Breast epithelium (tissue), 4 donors: ENCODE measurements around the gene NAV2. TPM values are rescaled to one million over a fixed set of nuclear protein-coding genes. Genes with fewer than 3 reads are reported as not detected.
"Not testable (repeated sequence)": the region's sequence is repeated elsewhere in the genome, so short reads cannot be mapped to it uniquely, and the experiment has no call there.

Source experiments
- DNase-seq, 2 donors: peaks; one replicate each; pipeline ENCODE4 v3.0.0-alpha.2; 2019; ENCODE audit warnings: low spot score in 2 of 2
- H3K27ac ChIP-seq, 2 donors: fragments of 200-600 bp; sonication (generic) in 1 of 2; one replicate each; pipeline ENCODE4 v1.5.1; 2016 to 2019; ENCODE audit warnings: mild to moderate bottlenecking in 1 of 2
- H3K27me3 ChIP-seq, 2 donors: fragments of 200-600 bp; sonication (generic) in 1 of 2; one replicate each; pipeline versions ENCODE4 v1.5.1 to v1.6.0; 2017 to 2019; ENCODE audit warnings: control low read depth in 1 of 2, mild to moderate bottlenecking in 1 of 2
- H3K36me3 ChIP-seq: fragments of 200-600 bp; one replicate; pipeline ENCODE4 v1.5.1; 2019
- H3K4me1 ChIP-seq, 2 donors: fragments of 200-600 bp; sonication (generic); one replicate each; pipeline ENCODE4 v1.5.1; 2016 to 2019; ENCODE audit warnings: control low read depth in 1 of 2
- H3K4me3 ChIP-seq, 3 donors: fragments of 200-600 bp; sonication (generic); 1 replicate in 2 of 3; 2 replicates in 1 of 3; pipeline ENCODE4 v1.5.1; 2016 to 2019; ENCODE audit warnings: mild to moderate bottlenecking in 3 of 3, moderate library complexity in 2 of 3
- H3K9me3 ChIP-seq, 2 donors: fragments of 200-600 bp; sonication (generic) in 1 of 2; one replicate each; pipeline ENCODE4 v1.5.1; 2016 to 2019; ENCODE audit warnings: control low read depth in 1 of 2
- POLR2A ChIP-seq: fragments of 450-650 bp; IDR thresholded peaks from one replicate; pipeline ENCODE4 v1.6.1; 2016; ENCODE audit warnings: antibody characterized with exemption, mild to moderate bottlenecking, moderate library complexity
- POLR2AphosphoS5 ChIP-seq, 3 donors: sonication (generic); formaldehyde crosslinking; IDR thresholded peaks; one replicate each; pipeline ENCODE4 v1.6.1; 2017; ENCODE audit warnings: antibody characterized with exemption in 3 of 3
- intact Hi-C: fragments of 100-400 bp; cut with DNase I; formaldehyde crosslinking; loops from one replicate; pipeline ENCODE4 v1.15.1; 2023; ENCODE audit warnings: low total_unique reads
- total RNA-seq, 3 donors: library from RNA; depleted of rRNA; stranded (reverse); fragments of >200 nt; gene quantifications; one replicate each; pipeline ENCODE4 v1.1.0, GENCODE V29; 2016
- TF ChIP-seq, protein P1 (sequence below), 3 donors: fragments of 450-650 bp; IDR thresholded peaks; one replicate each; pipeline ENCODE4 v1.5.1; 2016 to 2017; ENCODE audit warnings: antibody characterized with exemption in 3 of 3, mild to moderate bottlenecking in 3 of 3, moderate library complexity in 3 of 3

The NAV2 gene
- total RNA-seq, 3 donors from 2014 or later, result 28.2 to 61.8 (median 31.4) TPM

DNA sequence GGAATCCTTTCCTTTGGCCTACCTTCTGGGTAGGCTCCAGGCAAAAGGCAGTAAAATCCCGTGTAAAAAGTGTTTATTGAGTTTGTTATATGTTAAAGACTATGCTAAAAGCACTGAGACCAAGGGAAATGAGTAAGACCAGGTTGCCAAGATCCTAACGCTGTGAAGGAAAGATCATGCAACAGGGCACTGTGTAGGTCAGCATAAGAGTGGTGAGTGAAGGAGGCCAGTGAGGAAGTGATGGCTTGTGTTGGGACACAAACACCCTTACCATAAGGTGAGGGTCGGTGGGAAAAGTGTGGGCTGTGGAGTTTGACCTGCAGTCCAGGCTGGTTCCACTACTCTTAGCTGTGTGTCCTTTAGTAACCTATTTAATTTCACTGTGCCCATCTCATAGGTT lies 245.6 kb downstream of the NAV2 start:
- DNase-seq, result no peak
- intact Hi-C loops, result no loop called here
- Histone ChIP-seq H3K36me3 (no peaks in the 10 kb centered on the region), H3K9me3 (no peaks in the 10 kb centered on the region), H3K4me3 (no peak overlapping the region), H3K4me1 (no peaks in the 10 kb centered on the region), H3K27ac (no peak overlapping the region), H3K27me3 (no peaks in the 10 kb centered on the region)
- TF ChIP-seq, protein P1, sequence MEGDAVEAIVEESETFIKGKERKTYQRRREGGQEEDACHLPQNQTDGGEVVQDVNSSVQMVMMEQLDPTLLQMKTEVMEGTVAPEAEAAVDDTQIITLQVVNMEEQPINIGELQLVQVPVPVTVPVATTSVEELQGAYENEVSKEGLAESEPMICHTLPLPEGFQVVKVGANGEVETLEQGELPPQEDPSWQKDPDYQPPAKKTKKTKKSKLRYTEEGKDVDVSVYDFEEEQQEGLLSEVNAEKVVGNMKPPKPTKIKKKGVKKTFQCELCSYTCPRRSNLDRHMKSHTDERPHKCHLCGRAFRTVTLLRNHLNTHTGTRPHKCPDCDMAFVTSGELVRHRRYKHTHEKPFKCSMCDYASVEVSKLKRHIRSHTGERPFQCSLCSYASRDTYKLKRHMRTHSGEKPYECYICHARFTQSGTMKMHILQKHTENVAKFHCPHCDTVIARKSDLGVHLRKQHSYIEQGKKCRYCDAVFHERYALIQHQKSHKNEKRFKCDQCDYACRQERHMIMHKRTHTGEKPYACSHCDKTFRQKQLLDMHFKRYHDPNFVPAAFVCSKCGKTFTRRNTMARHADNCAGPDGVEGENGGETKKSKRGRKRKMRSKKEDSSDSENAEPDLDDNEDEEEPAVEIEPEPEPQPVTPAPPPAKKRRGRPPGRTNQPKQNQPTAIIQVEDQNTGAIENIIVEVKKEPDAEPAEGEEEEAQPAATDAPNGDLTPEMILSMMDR (IDR thresholded peaks at IDR 0.05), result no peak
- TF ChIP-seq POLR2A (no peak), POLR2AphosphoS5 (IDR thresholded peaks at IDR 0.05) (no peak)

DNA sequence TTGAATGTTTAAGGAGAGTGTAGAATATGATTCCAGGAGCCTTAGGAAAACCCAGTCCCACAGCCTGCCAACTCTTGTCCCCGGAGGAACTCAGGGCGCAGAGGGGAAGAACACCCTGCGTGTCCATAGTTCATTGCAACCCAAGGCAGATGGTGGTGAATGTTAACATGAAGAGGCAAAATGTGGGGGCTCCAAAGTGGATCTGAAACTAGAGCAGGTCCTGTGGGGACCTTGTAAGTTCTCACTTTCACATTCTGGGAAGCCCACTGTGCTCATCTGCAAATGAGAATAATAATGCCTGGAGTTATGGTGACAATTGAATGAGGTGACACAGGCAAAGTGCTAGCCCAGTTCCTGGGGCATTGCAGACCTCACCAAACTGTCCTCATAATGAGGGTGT lies 246.6 kb downstream of the NAV2 start:
- H3K27me3 ChIP-seq, result no peaks in the 10 kb centered on the region
- H3K4me1 ChIP-seq, result no peaks in the 10 kb centered on the region
- no peak overlapping the region for H3K27ac ChIP-seq
- intact Hi-C loops, result no loop called here
- no peaks in the 10 kb centered on the region for H3K9me3 ChIP-seq
- TF ChIP-seq POLR2AphosphoS5 (IDR thresholded peaks at IDR 0.05) (no peak), POLR2A (no peak)
- TF ChIP-seq, protein P1 (IDR thresholded peaks at IDR 0.05), result no peak
- no peak for DNase-seq
- no peak overlapping the region for H3K4me3 ChIP-seq
- H3K36me3 ChIP-seq, result no peaks in the 10 kb centered on the region

DNA sequence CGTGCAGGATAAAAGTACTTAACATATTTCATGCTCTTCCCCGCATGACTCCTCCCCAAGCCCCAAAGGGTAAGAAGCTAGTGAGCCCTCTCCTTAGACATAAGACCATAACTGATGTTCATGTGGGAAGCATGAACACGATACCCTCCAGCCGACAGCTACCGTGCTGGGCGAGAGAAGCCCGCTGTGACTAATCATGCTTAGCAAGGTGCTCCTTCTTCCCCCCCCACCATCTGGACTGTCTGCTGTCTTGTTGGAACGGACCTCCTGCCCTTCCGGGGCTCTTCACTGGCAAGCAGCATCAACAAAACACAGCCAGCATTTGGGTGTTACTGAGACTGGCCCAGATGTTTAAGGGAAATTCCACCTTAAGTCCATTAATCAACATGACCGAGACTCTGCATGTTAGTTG lies 247.0 kb downstream of the NAV2 start:
- Histone ChIP-seq H3K36me3 (no peaks in the 10 kb centered on the region), H3K9me3 (no peaks in the 10 kb centered on the region), H3K27ac (no peak overlapping the region), H3K4me3 (no peak overlapping the region), H3K4me1 (no peaks in the 10 kb centered on the region), H3K27me3 (no peaks in the 10 kb centered on the region)
- TF ChIP-seq, protein P1 (IDR thresholded peaks at IDR 0.05), result no peak
- no peak for TF ChIP-seq POLR2A
- no peak for TF ChIP-seq POLR2AphosphoS5 (IDR thresholded peaks at IDR 0.05)
- intact Hi-C loops, result no loop called here
- no peak for DNase-seq

DNA sequence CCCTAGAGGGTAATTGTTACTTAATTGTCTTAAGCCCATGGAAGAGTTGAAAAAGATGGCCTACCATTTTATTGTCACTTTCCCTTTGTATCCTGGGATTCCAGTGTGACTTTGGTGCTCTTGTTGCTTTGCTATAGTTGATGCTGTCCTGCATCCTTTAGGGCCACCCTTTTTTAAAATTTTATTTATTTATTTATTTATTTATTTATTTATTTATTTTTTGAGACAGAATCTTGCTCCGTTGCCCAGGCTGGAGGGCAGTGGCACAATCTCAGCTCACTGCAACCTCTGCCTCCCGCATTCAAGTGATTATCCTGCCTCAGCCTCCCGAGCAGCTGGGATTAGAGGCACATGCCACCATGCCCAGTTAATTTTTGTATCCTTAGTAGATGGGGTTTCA lies 247.8 kb downstream of the NAV2 start:
- not testable (repeated sequence) for DNase-seq, H3K4me1 ChIP-seq, H3K27ac ChIP-seq

DNA sequence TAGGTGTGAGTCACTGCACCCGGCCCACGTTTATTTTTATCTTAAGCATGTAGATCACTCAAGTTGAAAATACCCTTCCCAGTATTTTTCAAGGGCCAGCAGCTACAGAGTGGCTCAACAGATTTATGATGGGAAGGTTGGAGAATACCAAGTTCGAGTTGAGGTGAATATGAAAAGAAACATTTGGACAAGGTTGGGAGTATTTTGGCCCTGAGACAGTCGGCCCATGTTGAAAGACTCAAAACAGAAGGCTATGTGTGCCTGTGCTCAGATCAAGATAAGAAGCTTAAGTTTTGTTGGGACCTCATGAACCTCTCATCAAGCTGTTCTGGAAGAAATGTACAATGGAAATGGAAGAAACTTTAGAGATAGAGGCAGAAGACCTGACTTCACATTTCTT lies 248.6 kb downstream of the NAV2 start:
- no peak for DNase-seq
- Histone ChIP-seq H3K4me1 (no peaks in the 10 kb centered on the region), H3K4me3 (no peak overlapping the region), H3K36me3 (no peaks in the 10 kb centered on the region), H3K9me3 (no peaks in the 10 kb centered on the region), H3K27me3 (no peaks in the 10 kb centered on the region), H3K27ac (no peak overlapping the region)
- TF ChIP-seq, protein P1 (IDR thresholded peaks at IDR 0.05), result no peak
- TF ChIP-seq POLR2AphosphoS5 (IDR thresholded peaks at IDR 0.05) (no peak), POLR2A (no peak)
- intact Hi-C loops, result no loop called here

More for the DNA sequence above, 247.8 kb downstream of the NAV2 start:
- H3K9me3 ChIP-seq, H3K4me3 ChIP-seq, H3K36me3 ChIP-seq, intact Hi-C loops, H3K27me3 ChIP-seq: not testable (repeated sequence)
